ELF-1 (cell line): ENCODE measurements around the gene LGALS9B.
"Not testable (repeated sequence)": the region's sequence is repeated elsewhere in the genome, so short reads cannot be mapped to it uniquely, and the experiment has no call there.

ENCODE experiments used
- DNase-seq: peaks from one replicate; pipeline ENCODE4 v3.0.0-alpha.2; 2016; ENCODE audit warnings: low read depth, low spot score

Gene LGALS9B

DNA sequence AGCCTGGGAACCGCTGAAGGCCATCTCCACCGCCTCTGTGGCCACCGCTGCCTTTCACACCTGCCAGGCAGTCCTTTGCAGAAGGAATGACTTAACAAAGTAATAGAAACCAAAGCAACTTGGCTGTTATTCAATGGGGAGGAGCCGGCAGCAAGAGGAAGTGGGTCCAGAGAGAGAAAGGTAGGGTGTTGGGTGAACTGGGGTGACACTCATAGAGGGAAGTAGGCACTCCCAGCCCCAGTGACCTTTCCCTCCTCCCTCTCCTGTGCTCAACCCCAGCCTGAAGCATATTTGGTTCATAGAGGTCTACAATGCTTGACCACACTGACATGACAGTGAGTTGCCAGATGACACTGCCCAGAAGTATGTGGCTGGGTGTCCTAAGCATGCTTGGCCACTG lies at the start of gene LGALS9B:
Gene LGALS9B, minus strand, starts transcription at position 93 of the 400 bp plus-strand sequence. Its CDS starts 69 bp downstream, at position 24.
- DNase-seq = not testable (repeated sequence)

GRCh38 chr17:20516986-20517385 lies 49.6 kb upstream of the LGALS9B start:
- not testable (repeated sequence) for DNase-seq

GRCh38 chr17:20515099-20515498 lies 47.8 kb upstream of the LGALS9B start:
- peak; percentile 10 for DNase-seq

GRCh38 chr17:20513539-20513938 lies 46.2 kb upstream of the LGALS9B start:
- not testable (repeated sequence) for DNase-seq

GRCh38 chr17:20512378-20512777 lies 45.0 kb upstream of the LGALS9B start:
- DNase-seq = not testable (repeated sequence)

- DNase-seq = not testable (repeated sequence)
Measured at GRCh38 chr17:20511778-20512177, 44.4 kb upstream of the LGALS9B start.

- DNase-seq = not testable (repeated sequence)
Measured at GRCh38 chr17:20505333-20505732, 38.0 kb upstream of the LGALS9B start.

GRCh38 chr17:20504388-20505066 lies 37.2 kb upstream of the LGALS9B start:
- DNase-seq = not testable (repeated sequence)

GRCh38 chr17:20501896-20502295 lies 34.6 kb upstream of the LGALS9B start:
- DNase-seq = not testable (repeated sequence)

DNA sequence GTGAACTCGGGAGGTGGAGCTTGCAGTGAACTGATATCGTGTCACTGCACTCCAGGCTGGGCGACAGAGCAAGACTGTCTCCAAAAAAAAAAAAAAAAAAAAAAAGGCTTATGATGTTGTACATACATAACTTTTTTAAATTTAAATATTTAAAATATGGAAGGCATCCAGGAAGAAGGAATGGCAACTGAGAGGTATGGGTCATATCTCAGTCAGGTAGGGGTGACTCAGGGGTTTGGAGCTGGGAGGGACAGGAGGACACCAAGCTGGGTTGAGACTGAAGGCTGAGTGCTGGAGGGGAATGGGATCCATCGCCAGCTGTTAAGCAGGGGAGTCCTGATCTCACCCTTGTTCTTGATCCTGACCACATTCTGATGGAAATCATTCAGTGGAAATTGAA lies 33.0 kb upstream of the LGALS9B start:
- not testable (repeated sequence) for DNase-seq

- not testable (repeated sequence) for DNase-seq
Measured at GRCh38 chr17:20495420-20495819, 28.1 kb upstream of the LGALS9B start.

DNA sequence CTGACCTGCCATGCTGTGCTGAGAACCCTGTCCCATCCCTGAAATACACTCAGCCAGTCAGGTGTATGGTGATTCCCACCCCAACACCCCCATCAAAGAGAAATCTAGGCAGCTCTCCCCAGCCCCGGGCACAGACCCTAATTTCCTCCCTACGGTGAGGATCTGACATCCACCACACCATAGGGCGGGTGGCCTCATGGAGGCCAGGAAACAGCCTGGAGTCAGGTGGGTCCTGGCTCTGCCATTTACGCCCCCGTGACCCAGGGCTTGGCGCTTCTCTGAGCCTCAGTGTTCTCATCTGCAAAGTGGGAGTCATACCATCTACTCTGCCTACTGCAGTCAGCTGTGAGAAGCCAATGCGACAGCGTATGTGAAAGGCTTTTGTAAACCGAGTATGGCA lies 27.4 kb upstream of the LGALS9B start:
- DNase-seq = not testable (repeated sequence)

- not testable (repeated sequence) for DNase-seq
Measured at GRCh38 chr17:20494147-20494546, 26.8 kb upstream of the LGALS9B start.

DNA sequence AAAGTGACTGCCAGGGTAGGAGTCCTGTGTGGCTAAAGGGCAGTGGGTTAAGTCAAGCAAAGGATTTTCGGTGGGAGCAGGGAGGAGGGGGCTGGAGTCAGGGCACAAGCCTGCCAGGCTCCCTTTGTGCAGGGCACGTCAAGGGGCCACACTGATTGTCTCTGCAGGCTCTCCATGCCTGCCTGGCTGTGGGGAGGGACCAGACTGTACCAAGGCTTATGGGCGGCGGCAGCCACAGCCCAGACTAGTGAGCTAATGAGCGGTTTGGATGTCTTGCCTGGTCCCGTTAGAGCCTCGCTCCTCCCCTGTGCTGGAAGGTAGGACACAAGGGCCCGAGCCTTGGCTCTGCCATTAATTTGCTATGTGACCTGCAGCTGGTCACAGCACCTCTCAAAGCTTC lies 25.6 kb upstream of the LGALS9B start:
- not testable (repeated sequence) for DNase-seq

DNA sequence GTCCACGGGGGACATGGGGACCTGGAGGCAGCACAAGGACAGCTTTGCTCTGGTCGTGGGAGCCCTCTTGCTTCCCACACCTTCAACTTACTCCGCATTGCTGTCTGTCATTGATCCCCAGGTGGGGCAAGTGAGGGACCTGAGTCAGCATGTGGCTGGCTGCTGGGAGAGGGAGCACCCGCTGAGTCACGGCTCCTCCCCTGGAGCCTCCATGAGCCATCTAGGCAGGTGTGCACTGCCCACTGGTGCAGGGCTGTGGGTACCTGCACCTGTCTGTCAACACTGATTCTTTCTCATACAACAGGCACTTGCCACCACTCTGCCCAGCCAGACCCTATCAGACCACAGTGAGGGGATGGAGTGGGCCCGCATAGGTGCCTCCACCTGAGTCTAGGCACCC lies 24.8 kb upstream of the LGALS9B start:
- DNase-seq = not testable (repeated sequence)

GRCh38 chr17:20484930-20485329 lies 17.6 kb upstream of the LGALS9B start:
- peak; percentile 50 for DNase-seq

DNA sequence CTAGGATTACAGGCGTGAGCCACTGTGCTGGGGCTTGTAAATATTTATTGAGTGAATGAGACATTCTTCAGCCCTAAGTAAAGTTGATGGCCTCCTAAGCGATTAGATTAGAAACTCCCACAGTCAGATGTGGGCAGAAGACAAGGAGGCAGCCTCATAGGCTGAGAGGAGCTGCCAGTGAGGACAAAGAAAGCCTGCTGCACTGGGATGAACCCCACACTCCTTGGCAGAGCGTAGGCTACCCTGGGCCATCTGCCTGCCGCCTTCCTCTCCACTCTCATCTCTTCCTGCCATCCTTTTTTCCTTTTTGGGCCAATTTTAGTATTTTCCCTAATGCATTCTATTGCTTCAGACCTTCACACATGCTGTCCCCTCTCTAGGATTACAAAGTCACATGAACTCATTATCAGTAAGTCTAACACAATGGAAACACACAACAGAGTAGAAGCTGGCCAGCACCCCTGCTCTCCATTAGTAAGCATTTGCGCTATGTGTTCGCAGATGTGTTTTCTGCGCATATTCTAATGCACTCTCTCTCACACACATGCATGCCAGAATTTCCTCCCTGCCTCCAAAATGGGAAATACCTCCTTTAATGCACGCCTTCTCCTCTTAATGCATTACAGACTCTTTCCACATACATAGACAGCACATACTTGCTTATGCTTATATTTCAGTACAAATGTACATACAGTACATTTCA lies 12.7 kb upstream of the LGALS9B start:
- not testable (repeated sequence) for DNase-seq

DNA sequence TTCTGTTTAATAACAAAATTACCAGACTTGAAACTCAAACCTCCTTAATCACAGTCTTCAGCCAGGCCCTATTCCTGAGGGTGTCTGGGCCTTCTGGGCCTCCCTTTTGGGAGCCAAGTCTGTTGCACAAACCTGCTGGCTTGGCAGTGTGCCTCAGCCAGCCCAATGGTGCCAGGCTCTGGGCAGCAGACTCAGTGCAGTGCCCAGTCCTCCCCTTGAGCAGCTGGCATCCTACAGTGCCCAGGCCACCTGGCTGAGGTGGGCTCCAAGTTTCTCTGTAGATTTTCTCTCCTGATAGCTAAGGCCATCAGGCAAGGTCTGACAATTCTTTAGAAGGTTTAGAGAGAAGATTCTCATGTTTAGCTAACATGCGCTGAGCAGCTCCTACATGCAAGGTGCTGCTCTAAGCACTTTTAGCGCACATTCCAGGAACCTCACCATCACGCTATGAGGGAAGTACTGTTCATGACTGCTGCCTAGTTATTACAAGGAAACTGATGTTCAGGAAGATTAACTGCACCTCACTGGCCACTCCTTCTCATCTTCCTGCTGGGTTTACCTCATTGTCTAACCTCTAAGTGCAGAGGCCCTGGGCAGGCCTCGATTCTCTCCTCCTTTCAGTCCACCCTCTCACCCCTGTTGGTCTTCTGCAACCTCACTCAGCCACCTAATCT lies 10.2 kb upstream of the LGALS9B start:
- DNase-seq = not testable (repeated sequence)

- not testable (repeated sequence) for DNase-seq
Measured at GRCh38 chr17:20475137-20475831, 7.9 kb upstream of the LGALS9B start.

- not testable (repeated sequence) for DNase-seq
Measured at GRCh38 chr17:20474081-20474480, 6.7 kb upstream of the LGALS9B start.

GRCh38 chr17:20469946-20470345 lies 2.6 kb upstream of the LGALS9B start:
- DNase-seq = not testable (repeated sequence)

- not testable (repeated sequence) for DNase-seq
Measured at GRCh38 chr17:20469107-20469506, 1.8 kb upstream of the LGALS9B start.
